SU-DHL-6 (cell line): ENCODE results near the gene ST6GALNAC2.

Experiments used
- H2AFZ ChIP-seq: fragments of 200-600 bp; sonication (generic); 2 replicates; pipeline ENCODE4 v1.6.1; 2014; ENCODE audit warnings: low read depth, mild to moderate bottlenecking, moderate library complexity, mixed read lengths, antibody characterized with exemption, low read length; ENCODE audit not compliant: severe bottlenecking
- H3F3A ChIP-seq: fragments of 200-600 bp; shearing (Covaris generic); 2 replicates; pipeline ENCODE4 v1.6.0; 2016; ENCODE audit warnings: antibody characterized with exemption, mild to moderate bottlenecking; ENCODE audit not compliant: insufficient read depth
- H3K27ac ChIP-seq: fragments of 200-600 bp; sonication (generic); 2 replicates; pipeline ENCODE4 v1.5.1; 2016; ENCODE audit warnings: low read depth, mild to moderate bottlenecking, low read length, moderate library complexity, mixed read lengths
- H3K27me3 ChIP-seq: fragments of 200-600 bp; sonication (generic), shearing (Covaris generic); 2 replicates; pipeline ENCODE4 v1.6.0; 2014; ENCODE audit warnings: mild to moderate bottlenecking, low read length
- H3K36me3 ChIP-seq: fragments of 200-600 bp; sonication (generic); 2 replicates; pipeline ENCODE4 v1.6.1; 2014; ENCODE audit warnings: mild to moderate bottlenecking, low read length, mixed read lengths
- H3K4me2 ChIP-seq: fragments of 300-600, 200-600 bp; shearing (Covaris generic), sonication (generic); 2 replicates; pipeline ENCODE4 v1.6.0; 2014; ENCODE audit warnings: low read length, low read depth, mild to moderate bottlenecking; ENCODE audit not compliant: poor library complexity, severe bottlenecking
- H3K4me3 ChIP-seq: fragments of 200-600 bp; sonication (generic); 2 replicates; pipeline ENCODE4 v1.5.1; 2014; ENCODE audit warnings: antibody characterized with exemption, low read length, mild to moderate bottlenecking, mixed read lengths; ENCODE audit not compliant: insufficient read depth, poor library complexity, severe bottlenecking
- H3K79me2 ChIP-seq: fragments of 200-600 bp; sonication (generic); 2 replicates; pipeline ENCODE4 v1.6.1; 2014; ENCODE audit warnings: mild to moderate bottlenecking, low read length, moderate library complexity; ENCODE audit not compliant: insufficient read depth
- H3K9ac ChIP-seq: fragments of 200-600 bp; sonication (generic); 2 replicates; pipeline ENCODE4 v1.7.0; 2014; ENCODE audit warnings: mild to moderate bottlenecking, low read length
- H3K9me2 ChIP-seq: fragments of 200-600 bp; sonication (generic); replicated peaks from 2 replicates; pipeline ENCODE4 v1.6.1; 2014; ENCODE audit warnings: low read length; ENCODE audit not compliant: insufficient read depth
- H3K9me3 ChIP-seq: fragments of 200-600 bp; sonication (generic); 2 replicates; pipeline ENCODE4 v1.6.1; 2014; ENCODE audit warnings: low read length, mixed read lengths; ENCODE audit not compliant: insufficient read depth
- H4K20me1 ChIP-seq: fragments of 200-600 bp; sonication (generic); 2 replicates; pipeline ENCODE4 v1.6.1; 2014; ENCODE audit warnings: low read depth, mild to moderate bottlenecking, antibody characterized with exemption, low read length, moderate library complexity, mixed read lengths
- EZH2phosphoT487 ChIP-seq: fragments of 200-600 bp; sonication (generic), shearing (Covaris generic); conservative IDR thresholded peaks from 2 replicates; pipeline ENCODE4 v1.6.1; 2018; ENCODE audit warnings: mild to moderate bottlenecking, antibody characterized with exemption, low read length, moderate library complexity, mixed read lengths
- TF ChIP-seq, protein P1 (sequence below): fragments of 200-600 bp; sonication (generic); IDR thresholded peaks from one replicate; pipeline ENCODE4 v1.5.1; 2017; ENCODE audit warnings: antibody characterized with exemption, mild to moderate bottlenecking, low read length, moderate library complexity; ENCODE audit not compliant: insufficient read depth, poor library complexity, severe bottlenecking

Gene ST6GALNAC2

GRCh38 chr17:76597156-76598003 is 11.7 kb upstream of the ST6GALNAC2 start:
- Histone ChIP-seq H3K9me2 (no peaks in the 10 kb centered on the region), H3K4me3 (no peak overlapping the region), H3K79me2 (no peaks in the 10 kb centered on the region), H3K9me3 (no peaks in the 10 kb centered on the region), H3K9ac (no peak overlapping the region), H3K27ac (no peak overlapping the region), H3K27me3 (no peaks in the 10 kb centered on the region), H3K36me3 (no peaks in the 10 kb centered on the region), H3K4me2 (no peak overlapping the region), H2AFZ (no peak overlapping the region), H4K20me1 (no peaks in the 10 kb centered on the region), H3F3A (no peaks in the 10 kb centered on the region)
- TF ChIP-seq EZH2phosphoT487, result no peak

- Histone ChIP-seq H3K9ac (no peak overlapping the region), H3K9me3 (no peaks in the 10 kb centered on the region), H3F3A (no peaks in the 10 kb centered on the region), H3K9me2 (no peaks in the 10 kb centered on the region), H3K79me2 (no peaks in the 10 kb centered on the region), H3K4me3 (no peak overlapping the region), H3K27ac (no peak overlapping the region), H3K27me3 (no peaks in the 10 kb centered on the region), H4K20me1 (no peaks in the 10 kb centered on the region), H3K36me3 (no peaks in the 10 kb centered on the region), H3K4me2 (no peak overlapping the region), H2AFZ (no peak overlapping the region)
- TF ChIP-seq EZH2phosphoT487, result no peak
- TF ChIP-seq, protein P1, sequence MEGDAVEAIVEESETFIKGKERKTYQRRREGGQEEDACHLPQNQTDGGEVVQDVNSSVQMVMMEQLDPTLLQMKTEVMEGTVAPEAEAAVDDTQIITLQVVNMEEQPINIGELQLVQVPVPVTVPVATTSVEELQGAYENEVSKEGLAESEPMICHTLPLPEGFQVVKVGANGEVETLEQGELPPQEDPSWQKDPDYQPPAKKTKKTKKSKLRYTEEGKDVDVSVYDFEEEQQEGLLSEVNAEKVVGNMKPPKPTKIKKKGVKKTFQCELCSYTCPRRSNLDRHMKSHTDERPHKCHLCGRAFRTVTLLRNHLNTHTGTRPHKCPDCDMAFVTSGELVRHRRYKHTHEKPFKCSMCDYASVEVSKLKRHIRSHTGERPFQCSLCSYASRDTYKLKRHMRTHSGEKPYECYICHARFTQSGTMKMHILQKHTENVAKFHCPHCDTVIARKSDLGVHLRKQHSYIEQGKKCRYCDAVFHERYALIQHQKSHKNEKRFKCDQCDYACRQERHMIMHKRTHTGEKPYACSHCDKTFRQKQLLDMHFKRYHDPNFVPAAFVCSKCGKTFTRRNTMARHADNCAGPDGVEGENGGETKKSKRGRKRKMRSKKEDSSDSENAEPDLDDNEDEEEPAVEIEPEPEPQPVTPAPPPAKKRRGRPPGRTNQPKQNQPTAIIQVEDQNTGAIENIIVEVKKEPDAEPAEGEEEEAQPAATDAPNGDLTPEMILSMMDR, result no peak
These were observed 9.0 kb upstream of the ST6GALNAC2 start for GRCh38 chr17:76594690-76595089.

GRCh38 chr17:76593959-76594358 is 8.3 kb upstream of the ST6GALNAC2 start:
- Histone ChIP-seq H4K20me1 (no peaks in the 10 kb centered on the region), H3K4me2 (no peak overlapping the region), H3K9me3 (no peaks in the 10 kb centered on the region), H3K9me2 (no peaks in the 10 kb centered on the region), H3K27ac (no peak overlapping the region), H3K27me3 (no peaks in the 10 kb centered on the region), H3F3A (no peaks in the 10 kb centered on the region), H3K4me3 (no peak overlapping the region), H3K36me3 (no peaks in the 10 kb centered on the region), H3K9ac (no peak overlapping the region), H3K79me2 (no peaks in the 10 kb centered on the region), H2AFZ (no peak overlapping the region)
- TF ChIP-seq EZH2phosphoT487, result no peak
- TF ChIP-seq, protein P1, result no peak

DNA sequence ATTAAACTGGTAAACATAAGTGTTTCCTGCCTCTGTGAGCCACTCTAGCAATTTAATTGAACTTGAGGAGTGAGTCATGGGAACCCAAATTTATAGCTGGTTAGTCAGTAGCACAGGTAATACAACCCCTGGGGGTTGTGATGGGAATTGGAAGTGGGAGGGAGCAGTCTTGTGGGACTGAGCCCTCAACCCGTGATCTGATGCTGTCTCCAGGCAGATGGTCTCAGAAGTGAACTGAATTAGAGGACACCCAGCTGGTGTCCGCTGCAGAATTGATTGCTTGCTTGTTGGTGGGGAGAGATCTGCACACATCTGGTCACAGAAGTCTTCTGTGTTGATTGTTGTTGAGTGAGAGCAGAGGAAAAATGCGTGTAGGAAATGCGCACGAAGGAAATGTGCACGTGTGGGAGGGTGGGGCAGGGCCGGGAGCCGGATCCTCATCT is 7.7 kb upstream of the ST6GALNAC2 start:
- no peak overlapping the region for H2AFZ ChIP-seq
- no peaks in the 10 kb centered on the region for H3F3A ChIP-seq
- H3K79me2 ChIP-seq, result no peaks in the 10 kb centered on the region
- H3K9me3 ChIP-seq, result no peaks in the 10 kb centered on the region
- H3K9ac ChIP-seq, result no peak overlapping the region
- H3K4me3 ChIP-seq, result no peak overlapping the region
- TF ChIP-seq, protein P1, result no peak
- no peak for TF ChIP-seq EZH2phosphoT487
- no peaks in the 10 kb centered on the region for H3K9me2 ChIP-seq
- no peaks in the 10 kb centered on the region for H3K27me3 ChIP-seq
- no peaks in the 10 kb centered on the region for H4K20me1 ChIP-seq
- H3K4me2 ChIP-seq, result no peak overlapping the region
- no peaks in the 10 kb centered on the region for H3K36me3 ChIP-seq
- no peak overlapping the region for H3K27ac ChIP-seq
